ENCODE results near the gene GOSR2.
A peak's percentile ranks its signal among the peaks of the same experiment; 100 is the strongest.

GOSR2 gene

DNA sequence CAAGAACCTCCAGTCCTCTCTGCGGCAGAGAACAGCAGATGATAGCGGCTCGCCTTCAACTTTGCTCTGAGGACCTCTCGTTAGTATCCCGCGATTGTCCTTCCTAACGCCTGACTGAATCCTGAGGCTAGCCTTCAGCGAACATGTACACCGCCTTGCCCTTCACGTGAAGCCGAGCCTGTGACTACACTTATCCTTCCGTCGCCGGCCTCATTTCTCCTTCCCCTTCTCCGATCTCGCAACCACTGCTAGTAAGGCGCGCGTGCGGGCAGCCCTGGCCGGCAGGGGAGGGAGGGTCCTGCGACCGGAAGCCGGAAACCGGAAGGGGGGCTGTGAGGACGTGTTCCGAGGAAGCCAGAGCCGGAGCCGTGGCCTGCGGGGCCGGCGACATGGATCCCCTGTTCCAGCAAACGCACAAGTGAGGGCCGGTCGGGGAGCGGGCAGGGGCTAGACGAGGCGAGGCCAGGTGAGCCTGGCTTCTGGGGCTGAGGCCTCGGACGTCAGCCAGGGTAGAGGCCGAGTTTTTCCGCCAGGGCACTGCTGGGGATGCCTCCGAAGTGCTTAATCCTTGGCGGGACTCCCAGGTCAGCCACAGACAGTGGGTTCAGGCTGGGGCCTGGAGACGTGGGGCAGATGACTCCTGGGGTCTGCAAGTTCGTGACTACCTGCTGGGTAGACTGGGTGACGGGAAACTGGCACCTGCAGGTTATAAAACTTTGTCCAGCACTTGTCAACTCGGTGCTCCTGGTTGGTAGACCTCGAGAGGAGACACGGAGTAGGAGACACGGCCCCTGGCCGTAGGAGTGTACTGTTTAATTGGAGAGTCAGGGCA lies at the start of gene GOSR2:
Gene GOSR2 (plus strand): TSS at position 357 of the 832 bp plus-strand sequence. CDS start 33 bp downstream, at position 390.
- peak; percentile 94 for ATAC-seq

DNA sequence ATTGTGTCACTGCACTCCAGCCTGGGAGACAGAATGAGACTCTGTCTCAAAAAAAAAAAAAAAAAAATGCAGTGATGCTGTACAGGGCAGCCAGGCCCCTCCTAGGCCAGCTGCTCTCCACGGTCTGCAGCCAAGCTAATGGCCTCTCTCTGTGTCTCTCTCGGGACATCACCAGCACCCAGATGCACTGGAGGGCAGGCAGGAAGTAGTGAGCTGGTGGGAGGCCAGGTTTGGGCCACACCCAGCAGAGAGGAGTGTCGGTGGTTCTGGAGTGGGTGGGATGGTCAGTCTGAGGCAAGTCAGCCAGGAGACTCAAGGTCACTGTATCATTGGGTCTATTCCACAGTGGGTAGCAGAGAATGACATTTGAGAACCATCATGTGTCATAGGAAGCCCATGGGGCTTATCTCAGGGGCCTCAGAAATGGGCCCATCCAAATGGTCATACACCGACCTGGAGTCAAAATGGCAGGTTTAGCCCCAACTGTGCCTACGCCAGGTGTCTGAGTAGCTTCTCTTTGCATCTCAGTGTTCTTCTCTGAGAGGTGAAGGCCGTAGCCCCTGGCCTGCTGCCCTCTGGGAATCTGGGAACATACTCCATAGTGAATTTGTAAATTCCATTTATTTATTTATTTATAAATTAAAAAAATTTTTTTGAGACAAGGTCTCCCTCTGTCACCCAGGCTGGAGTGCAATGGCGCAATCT lies 48.9 kb upstream of the GOSR2 start:
- ATAC-seq: no peak

DNA sequence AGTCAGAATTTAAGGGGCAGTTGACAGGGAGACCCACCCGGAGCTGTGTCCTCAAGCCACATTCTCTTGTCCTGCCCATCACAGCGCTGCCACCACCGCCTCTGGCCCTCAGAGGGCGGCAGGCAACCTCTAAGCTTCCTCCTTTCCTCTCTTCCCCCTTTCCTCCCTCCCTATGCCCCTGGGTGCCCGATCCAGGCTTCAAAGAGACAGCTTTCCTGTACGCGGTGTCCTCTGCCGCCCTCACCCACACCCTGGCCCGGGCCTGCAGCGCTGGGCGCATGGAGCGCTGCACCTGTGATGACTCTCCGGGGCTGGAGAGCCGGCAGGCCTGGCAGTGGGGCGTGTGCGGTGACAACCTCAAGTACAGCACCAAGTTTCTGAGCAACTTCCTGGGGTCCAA lies 48.1 kb upstream of the GOSR2 start:
- no peak for ATAC-seq

DNA sequence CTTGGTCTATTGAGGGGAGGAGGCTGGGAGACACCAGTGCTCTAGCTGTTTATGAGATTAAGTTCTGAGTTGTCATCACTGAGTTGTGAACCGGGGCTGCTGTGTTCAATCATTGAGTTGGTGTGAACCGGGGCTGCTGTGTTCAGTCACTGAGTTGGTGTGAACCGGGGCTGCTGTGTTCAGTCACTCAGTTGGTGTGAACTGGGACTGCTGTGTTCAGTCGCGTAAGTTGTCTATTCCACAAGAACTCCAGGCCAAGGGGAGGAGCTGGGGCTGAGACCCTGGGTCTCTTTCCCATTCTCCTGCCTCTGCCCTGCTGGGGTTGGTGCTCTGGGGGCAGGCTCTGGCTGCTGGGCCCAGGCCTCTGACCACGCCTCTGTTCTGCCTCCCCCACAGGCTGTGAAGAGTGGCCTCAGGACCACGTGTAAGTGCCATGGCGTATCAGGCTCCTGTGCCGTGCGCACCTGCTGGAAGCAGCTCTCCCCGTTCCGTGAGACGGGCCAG lies 47.1 kb upstream of the GOSR2 start:
- no peak for ATAC-seq

DNA sequence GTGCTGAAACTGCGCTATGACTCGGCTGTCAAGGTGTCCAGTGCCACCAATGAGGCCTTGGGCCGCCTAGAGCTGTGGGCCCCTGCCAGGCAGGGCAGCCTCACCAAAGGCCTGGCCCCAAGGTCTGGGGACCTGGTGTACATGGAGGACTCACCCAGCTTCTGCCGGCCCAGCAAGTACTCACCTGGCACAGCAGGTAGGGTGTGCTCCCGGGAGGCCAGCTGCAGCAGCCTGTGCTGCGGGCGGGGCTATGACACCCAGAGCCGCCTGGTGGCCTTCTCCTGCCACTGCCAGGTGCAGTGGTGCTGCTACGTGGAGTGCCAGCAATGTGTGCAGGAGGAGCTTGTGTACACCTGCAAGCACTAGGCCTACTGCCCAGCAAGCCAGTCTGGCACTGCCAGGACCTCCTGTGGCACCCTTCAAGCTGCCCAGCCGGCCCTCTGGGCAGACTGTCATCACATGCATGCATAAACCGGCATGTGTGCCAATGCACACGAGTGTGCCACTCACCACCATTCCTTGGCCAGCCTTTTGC lies 46.5 kb upstream of the GOSR2 start:
- ATAC-seq: peak in 1 of 2 donors; percentile 13

DNA sequence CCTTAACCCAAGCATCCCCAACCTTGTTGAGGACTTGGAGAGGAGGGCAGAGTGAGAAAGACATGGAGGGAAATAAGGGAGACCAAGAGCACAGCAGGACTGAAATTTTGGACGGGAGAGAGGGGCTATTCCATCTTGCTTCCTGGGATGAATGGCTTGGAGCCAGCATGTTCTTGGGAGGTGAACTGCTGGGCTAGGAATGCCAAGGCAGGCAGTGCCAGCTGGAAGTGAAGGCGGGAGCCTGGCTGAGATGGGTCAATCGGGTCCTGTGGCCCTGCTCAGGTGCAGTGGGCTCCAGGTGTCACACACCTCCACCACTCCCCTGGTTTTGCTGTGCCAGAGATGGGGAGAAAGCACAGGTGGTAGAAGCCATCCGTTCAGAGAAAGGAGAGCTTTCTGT lies 46.0 kb upstream of the GOSR2 start:
- no peak for ATAC-seq

DNA sequence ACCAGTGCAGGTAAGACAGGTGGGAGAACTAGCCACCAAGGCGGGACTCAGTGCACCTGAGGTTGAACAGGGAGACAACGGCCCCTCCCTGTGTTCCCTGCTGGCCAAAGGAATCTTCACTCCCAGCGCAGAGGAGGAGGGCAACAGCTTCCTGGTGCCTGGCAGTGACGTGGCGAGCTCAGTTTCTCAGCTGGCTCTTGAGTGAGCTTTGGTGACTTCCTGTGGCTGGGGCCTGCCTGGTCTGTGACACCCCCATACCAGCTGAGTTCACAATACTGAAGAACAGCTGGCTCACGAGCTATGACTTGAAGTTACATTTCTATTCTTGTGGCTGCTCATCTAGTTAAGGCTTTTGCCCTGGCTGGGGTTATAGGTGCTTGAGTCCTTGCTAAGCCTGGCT lies 45.5 kb upstream of the GOSR2 start:
- ATAC-seq: no peak

DNA sequence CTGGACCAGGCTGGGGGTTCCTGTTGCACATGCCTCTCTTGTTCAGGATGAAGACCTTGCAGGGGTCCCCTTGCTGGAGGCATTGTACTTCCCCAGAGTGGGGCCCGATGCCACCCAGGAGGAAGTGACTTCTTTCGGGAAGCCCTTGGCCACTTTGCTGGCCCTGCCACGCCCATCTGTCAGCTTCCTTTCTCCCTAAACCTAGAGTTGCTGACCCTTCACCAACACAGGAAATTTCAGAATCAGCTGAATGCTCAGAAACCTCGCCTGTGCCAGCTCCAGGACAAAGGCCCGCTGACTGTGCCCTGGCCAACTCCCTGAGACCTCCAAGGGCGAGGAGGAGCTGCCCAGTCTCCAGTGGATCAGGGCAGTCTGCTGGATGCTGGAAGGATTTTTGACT lies 44.9 kb upstream of the GOSR2 start:
- ATAC-seq: no peak

DNA sequence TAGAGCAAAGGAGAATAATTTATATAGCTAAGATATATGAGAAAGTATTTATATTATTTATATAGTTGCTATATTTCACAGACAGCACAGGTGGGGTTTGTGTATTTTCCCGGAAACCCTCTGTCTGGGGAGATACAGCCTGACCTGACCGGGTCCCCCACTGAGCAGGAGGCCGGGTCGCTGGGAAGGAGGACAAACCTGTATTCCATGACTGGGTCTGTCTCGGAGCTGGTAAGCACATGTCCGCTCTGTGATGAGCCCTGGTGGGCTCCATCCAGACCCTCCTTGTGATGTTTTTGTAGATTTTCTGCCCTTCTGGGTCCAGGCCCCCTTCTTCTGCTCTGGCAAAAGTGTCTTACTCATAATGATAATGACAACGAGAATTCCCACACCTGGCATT lies 43.9 kb upstream of the GOSR2 start:
- ATAC-seq: no peak

DNA sequence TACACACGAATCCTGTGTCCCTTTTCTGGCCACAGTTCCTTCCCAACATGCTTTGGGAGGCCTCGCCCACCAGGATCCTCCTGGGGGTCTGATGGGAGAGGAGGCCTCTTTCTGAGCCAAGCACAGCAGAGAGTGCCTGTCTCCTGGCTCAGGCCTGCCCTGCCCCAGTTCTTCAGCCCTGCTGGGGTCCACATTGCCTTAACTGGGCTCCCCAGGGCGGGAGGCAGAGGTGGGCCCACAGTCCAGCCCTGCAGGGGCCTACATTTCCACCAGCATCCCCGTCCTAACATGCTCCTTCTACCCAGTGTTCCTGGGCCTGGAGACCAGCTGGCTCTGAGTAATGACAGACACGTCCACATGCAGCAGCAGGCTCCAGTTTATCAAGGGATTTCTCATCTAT lies 41.9 kb upstream of the GOSR2 start:
- ATAC-seq: no peak

DNA sequence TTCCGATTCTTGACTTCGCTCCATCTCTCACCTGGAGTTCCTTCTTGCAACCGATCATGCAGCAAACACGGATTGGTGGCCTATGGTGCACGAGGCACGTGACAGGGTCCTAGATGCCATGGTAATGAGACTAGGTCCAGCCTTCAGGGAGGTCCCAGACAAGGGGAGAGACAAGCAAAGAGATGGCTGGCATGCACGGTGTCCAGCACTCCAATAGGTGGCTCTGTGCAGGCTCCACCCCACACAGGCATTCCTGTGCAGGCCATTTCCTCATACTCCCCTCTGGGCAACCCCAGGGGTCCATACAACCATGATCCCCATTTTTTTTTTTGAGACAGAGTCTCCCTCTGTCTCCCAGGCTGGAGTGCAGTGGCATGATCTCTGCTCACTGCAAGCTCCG lies 40.3 kb upstream of the GOSR2 start:
- ATAC-seq: no peak

DNA sequence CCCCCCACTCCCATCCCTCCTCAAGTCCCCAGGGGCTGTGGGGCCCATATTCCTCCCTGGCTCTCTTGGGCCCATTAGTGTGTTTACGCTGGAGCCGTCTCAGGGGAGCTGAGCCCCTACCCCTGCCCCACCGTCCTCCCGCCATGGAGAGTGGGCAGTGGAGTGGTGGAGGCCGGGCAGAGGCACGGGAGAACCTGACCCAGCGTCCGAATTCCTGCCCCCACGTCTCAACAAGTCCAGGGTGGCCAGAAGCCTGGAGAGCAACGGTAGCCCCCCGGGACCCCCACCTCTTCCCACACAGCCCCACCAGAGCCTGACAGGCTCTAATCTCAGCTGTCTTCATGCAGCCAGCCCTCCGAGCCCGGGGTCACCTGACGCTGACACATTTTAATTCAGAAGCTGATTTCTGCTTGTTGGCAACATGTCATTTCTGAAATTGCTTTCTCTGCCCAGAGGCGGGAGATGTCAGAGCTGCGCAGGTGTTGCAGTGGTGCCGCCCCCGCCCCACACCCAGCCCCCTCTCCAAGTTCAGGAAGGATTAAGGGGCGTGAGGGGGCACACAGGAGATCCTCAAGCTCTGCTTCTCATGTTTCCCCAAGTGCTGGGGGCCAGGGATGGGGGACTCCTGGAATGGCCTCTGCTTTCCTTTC lies 39.0 kb upstream of the GOSR2 start:
- ATAC-seq: no peak

DNA sequence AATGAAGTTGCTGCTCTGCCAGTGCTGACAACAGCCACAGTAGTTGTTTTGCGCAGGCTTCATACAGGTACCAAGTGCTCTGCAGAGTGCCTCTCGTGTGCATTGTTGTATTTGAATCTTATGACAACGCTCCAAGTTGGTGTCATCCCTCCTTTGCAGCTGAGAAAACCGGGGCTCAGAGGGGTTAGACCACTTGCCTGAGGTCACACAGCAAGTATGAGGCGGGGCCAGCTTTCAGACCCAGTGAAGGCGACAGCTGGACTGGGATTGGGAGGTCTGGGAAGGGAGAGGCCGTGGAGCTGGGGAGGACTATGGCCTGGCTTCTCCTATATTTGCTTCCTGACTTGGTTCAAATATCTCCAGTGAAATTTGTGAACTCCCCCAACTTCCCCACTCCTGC lies 38.4 kb upstream of the GOSR2 start:
- no peak for ATAC-seq

DNA sequence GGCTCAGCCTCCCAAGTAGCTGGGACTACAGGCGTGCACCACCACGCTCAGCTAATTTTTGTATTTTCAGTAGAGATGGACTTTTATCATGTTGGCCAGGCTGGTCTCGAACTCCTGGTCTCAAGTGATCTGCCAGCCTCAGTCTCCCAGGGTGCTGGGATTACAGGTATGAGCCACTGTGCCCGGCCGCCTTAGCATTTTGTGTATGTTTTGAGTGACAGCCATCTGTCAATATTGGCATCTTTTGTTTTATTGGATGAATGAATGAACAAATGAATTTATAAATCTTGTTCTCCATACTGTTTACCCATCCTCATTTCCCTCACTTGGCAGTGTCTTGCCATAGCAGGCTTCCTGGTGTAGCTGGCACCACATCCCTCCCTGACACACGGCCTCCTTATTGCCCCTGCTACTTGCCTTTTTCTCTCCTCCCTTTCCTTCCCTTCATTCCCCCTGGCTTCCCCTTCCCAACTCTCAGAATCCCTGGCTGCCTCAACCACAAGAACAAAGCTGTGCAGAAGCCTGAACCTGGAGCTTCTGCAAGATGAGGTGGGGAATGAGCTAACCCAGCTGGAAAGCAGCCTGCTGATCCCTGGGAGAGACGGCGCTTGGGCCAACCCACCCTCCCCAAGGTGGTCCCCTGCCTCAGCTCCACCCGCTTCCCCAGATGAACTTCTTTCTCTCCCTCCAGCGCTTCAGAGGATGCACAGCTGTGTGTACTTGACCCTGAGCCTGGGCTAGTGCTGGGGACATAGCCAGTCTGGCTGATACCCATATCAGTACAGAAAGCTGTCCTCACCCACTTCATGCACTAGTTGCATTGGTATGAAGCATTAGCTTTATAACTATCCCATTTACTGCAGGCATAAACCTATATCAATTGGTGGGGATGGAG lies 37.3 kb upstream of the GOSR2 start:
- no peak for ATAC-seq

DNA sequence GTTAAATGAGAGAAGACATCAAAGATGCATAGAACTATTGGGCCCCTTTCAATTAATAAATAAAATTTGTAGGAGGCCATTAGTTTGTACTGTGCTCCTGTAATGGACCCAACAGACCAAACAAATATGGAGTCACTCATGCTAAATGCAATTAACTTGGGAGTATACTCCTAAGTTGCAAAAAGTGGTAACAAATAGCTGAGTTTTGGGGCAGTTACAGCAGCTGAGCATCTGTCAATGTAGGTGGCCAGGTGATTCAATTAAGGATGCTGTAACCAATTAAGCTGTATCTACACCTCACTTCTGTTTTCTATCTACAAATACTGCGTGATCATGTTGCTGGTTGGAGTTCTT lies 36.7 kb upstream of the GOSR2 start:
- no peak for ATAC-seq

DNA sequence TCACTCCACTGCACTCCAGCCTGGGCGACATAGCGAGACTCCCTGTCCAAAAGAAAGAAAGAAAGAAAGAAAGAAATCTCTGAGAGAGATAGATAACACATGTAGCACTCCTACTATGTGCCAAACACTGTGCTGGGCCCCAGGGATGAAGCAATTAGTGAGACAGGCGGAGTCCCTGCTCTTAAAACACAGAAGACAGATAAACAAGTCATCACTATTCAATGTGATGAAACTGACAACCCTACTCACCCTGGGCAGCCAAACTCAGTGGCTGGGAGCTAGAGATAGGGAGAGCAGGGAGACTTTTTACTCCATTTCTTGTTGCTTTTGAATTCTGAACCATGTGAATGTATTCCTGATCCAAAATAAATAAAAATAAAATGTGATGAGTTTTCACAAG lies 35.2 kb upstream of the GOSR2 start:
- ATAC-seq: no peak

DNA sequence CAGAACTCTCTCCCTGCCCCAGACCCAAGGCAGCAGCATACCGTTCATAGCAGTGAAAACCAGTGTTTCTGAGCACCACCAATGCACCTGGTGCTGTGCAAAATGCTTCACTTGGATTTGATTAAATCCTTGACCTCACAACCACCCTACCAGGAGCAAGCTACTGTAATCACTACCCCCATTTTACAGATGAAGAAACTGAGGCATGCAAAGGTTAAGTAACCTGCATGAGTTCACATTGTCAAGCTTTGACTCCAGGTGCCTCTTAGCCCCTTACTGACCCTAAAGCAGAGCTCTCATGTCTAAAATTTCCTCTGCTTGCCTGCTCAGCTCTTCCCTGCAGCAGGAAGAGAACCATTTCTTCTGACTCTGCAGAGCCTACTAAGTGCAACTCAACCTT lies 34.2 kb upstream of the GOSR2 start:
- no peak for ATAC-seq

DNA sequence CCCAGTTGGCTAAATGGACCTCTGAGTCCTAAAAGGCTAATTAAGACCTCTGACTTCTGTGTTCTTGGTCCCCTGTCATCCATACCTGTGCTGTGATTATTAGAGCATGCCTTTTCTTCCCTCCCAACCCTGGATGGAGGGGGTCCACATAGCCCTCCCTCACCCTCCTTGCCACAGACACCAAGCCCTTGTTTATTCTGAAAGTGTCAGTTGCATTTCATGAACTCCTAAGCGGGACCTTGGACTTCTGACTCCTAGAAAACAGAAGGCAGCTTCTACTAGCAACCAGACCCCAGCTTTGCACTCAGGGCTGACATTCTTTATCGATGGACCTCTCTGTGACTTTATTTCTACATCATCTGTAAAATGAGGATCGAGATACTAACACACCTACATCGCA lies 33.4 kb upstream of the GOSR2 start:
- no peak for ATAC-seq

DNA sequence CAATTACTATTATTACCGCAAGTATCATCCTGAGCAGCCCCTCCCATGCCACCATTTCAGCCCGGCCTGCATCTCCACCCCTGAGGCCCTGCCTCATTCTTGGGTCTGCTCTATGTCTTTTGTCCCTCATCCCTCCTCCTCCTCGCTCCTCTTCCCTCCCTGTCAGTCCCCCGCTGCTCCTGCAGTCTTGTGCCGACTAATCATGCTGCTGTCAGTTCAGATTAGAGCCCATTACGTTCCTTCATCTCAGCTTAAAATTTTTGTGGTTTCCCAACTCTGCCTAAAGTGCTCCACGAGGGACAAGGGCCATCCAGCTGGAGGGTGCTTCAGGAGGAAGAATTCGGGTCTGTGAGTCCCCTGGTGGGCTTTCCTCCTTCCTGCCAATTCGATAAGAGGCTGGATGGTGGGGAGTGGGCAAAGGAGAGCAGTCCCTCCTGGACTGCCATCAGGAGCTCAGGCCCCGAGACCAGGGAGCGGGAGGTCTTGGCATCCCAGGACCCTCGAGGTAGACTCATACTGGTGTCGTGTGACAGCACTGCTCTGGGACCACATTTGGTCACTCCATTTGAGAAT lies 32.9 kb upstream of the GOSR2 start:
- no peak for ATAC-seq

DNA sequence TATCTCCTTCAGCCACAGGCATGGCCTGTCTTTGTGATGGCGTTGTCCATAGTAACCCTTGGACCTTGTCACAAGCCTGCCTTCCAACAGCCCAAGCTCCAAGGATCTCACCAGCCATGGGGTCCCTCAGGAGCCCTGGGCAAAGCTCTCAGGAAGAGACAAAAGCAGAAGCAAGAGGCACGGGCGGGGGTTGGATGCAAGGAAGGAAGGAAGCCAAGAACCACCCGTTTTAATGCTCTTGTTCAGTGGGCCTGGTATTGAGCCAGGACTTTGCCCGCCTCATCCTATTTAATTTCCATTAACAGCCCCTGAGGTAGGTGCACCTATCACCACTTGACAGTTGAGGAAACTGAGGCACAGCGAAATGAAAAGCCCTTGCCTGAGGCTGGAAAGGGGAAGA lies 32.3 kb upstream of the GOSR2 start:
- ATAC-seq: no peak

DNA sequence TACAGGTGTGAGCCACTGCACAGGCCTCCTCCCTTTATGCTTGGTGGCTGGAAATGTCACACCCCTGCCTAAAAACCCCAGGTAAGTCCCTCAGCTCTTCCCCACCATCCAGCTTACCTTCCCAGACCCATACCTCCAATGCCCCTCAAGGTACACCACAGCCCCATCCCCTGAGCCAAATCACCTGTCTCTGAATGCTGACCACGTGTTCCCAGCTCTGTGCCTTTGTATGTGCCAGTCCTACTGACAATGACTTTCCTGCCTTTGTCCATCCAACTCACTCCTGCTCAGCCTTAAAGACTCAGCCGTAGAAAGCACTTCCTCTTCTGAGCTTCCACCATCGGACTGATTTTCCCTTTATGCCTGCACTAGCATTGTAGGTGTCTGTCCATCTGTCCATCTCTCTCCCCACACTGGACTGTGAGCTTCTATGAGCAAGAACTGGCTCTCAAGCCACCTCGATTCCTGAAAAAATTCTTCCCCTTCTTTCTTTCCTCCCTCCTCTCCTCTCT lies 30.7 kb upstream of the GOSR2 start:
- ATAC-seq: no peak

DNA sequence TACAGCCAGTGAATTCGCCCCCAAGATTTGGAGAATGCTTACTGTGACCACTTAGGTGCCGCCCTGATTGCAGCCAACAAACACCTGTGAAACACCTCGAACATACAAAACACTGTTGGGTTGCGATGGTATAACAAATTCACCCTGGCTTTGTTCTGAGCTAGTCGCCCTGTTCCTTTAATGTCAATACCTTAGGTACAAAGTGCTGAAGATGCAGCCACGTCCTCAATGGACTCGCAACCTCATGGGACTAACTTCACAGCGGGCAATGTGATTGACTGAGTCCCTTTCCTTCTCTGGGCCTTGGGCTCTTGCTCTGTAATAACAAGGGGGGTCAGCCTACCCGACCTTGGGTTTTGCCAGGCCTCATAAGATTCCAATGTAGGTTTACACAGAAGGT lies 28.9 kb upstream of the GOSR2 start:
- ATAC-seq: no peak

Data from activated CD4-positive, CD25-positive, alpha-beta regulatory T cell treated with anti-CD3 and anti-CD28 coated beads, Interleukin-2, amount 50 U/mL, for 24 hours (primary cell).